HepG2 (cell line): Measurements from ENCODE around the gene SGCE. TPM values are rescaled to one million over a fixed set of nuclear protein-coding genes. Genes with fewer than 3 reads are reported as not detected.

Experiments used
- HNF4A ChIP-seq: sonication (generic); formaldehyde crosslinking; IDR thresholded peaks from 2 replicates; pipeline ENCODE4 v1.4.0; 2020; ENCODE audit warnings: missing genetic modification reagents
- MIER2 ChIP-seq: IDR thresholded peaks from 2 replicates; pipeline ENCODE4 v1.6.1; 2016; ENCODE audit warnings: missing biosample characterization, missing genetic modification reagents
- NFE2 ChIP-seq: sonication (generic); formaldehyde crosslinking; IDR thresholded peaks from 2 replicates; pipeline ENCODE4 v1.4.0; 2020; ENCODE audit warnings: missing genetic modification reagents
- NRL ChIP-seq: sonication (generic); formaldehyde crosslinking; IDR thresholded peaks from 2 replicates; pipeline ENCODE4 v1.5.0; 2020; ENCODE audit warnings: missing genetic modification reagents, mild to moderate bottlenecking, moderate library complexity, borderline replicate concordance
- POGZ ChIP-seq: sonication (generic); formaldehyde crosslinking; IDR thresholded peaks from 2 replicates; pipeline ENCODE4 v1.4.0; 2020; ENCODE audit warnings: mild to moderate bottlenecking, missing genetic modification reagents
- SAP130 ChIP-seq: IDR thresholded peaks from 2 replicates; pipeline ENCODE4 v1.6.1; 2016; ENCODE audit warnings: low read depth
- SSRP1 ChIP-seq: IDR thresholded peaks from 2 replicates; pipeline ENCODE4 v1.6.1; 2016; ENCODE audit warnings: control low read depth
- TBX2 ChIP-seq: sonication (generic); formaldehyde crosslinking; IDR thresholded peaks from 2 replicates; pipeline ENCODE4 v1.5.0; 2020; ENCODE audit warnings: missing genetic modification reagents, mild to moderate bottlenecking, borderline replicate concordance
- ZNF331 ChIP-seq: sonication (generic); formaldehyde crosslinking; IDR thresholded peaks from 2 replicates; pipeline ENCODE4 v1.4.0; 2020; ENCODE audit warnings: missing genetic modification reagents
- polyA plus RNA-seq, 8 experiments: library from polyadenylated mRNA; depleted of rRNA in 3 of 8; stranded (reverse) in 7 of 8; unstranded in 1 of 8; fragments of >200 nt; fragmentation: Illumina TruSeq in 4 of 8; extraction: Trizol in 4 of 8; gene quantifications; 2 replicates each; pipeline versions ENCODE4 v1.2.1 to v1.2.3, GENCODE V29; 2011 to 2016; ENCODE audit warnings: low read depth in 4 of 8, missing spikeins in 1 of 8, mixed read lengths in 1 of 8; ENCODE audit not compliant: insufficient read depth in 1 of 8
- total RNA-seq, 5 experiments: library from RNA; depleted of rRNA; stranded (reverse); fragments of >200 nt; fragmentation: Illumina TruSeq; extraction: Trizol; gene quantifications; 2 replicates each; pipeline ENCODE4 v1.2.3, GENCODE V29; 2016; ENCODE audit warnings: low read depth in 1 of 5
- TF ChIP-seq, protein P1 (sequence below): IDR thresholded peaks from 2 replicates; pipeline ENCODE4 v1.6.1; 2016; ENCODE audit warnings: low read depth, missing genetic modification reagents, missing compliant biosample characterization
- TF ChIP-seq, protein P2 (sequence below): sonication (generic); formaldehyde crosslinking; IDR thresholded peaks from 2 replicates; pipeline ENCODE4 v1.4.0; 2020; ENCODE audit warnings: missing genetic modification reagents
- TF ChIP-seq, protein P3 (sequence below): conservative IDR thresholded peaks from 2 replicates; pipeline ENCODE4 v1.6.1; 2018; ENCODE audit warnings: missing genetic modification reagents
- TF ChIP-seq, protein P4 (sequence below): IDR thresholded peaks from 2 replicates; pipeline ENCODE4 v1.6.1; 2016
- TF ChIP-seq, protein P5 (sequence below): sonication (generic); formaldehyde crosslinking; IDR thresholded peaks from 2 replicates; pipeline ENCODE4 v1.5.0; 2020; ENCODE audit warnings: mild to moderate bottlenecking, missing genetic modification reagents
- TF ChIP-seq, protein P6 (sequence below): sonication (generic); IDR thresholded peaks from 2 replicates; pipeline ENCODE4 v1.6.1; 2016; ENCODE audit warnings: low read depth, borderline replicate concordance
- TF ChIP-seq, protein P7 (sequence below): sonication (generic); formaldehyde crosslinking; IDR thresholded peaks from 2 replicates; pipeline ENCODE4 v1.8.0; 2022; ENCODE audit warnings: missing genetic modification reagents, low read depth, mild to moderate bottlenecking, borderline replicate concordance

The SGCE gene
- total and polyA plus RNA-seq, 2 of the 13 experiments (the other 11 are each of a cell fraction or from before 2014, with no cell fraction given), result 52.3 to 71.1 TPM

DNA sequence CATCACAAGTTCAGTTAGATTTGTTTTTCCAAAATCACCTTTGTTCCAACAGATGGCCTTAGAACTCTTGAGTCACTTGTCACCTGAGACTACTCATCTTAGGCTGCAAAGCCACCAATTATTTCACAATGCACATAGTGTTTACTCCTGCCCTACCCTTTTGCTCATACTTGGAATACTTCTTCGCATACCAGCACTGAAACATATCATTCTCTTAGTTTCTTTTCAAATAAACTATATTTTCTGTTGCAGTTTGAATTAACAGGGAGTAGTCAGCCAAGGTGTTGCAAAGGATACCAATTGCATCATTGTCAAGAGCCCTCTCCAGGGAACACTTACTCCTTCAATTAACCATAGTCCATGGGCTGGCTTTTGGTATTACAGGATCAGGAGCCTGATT is 75.3 kb downstream of the SGCE start (continued):
- TF ChIP-seq, protein P1, sequence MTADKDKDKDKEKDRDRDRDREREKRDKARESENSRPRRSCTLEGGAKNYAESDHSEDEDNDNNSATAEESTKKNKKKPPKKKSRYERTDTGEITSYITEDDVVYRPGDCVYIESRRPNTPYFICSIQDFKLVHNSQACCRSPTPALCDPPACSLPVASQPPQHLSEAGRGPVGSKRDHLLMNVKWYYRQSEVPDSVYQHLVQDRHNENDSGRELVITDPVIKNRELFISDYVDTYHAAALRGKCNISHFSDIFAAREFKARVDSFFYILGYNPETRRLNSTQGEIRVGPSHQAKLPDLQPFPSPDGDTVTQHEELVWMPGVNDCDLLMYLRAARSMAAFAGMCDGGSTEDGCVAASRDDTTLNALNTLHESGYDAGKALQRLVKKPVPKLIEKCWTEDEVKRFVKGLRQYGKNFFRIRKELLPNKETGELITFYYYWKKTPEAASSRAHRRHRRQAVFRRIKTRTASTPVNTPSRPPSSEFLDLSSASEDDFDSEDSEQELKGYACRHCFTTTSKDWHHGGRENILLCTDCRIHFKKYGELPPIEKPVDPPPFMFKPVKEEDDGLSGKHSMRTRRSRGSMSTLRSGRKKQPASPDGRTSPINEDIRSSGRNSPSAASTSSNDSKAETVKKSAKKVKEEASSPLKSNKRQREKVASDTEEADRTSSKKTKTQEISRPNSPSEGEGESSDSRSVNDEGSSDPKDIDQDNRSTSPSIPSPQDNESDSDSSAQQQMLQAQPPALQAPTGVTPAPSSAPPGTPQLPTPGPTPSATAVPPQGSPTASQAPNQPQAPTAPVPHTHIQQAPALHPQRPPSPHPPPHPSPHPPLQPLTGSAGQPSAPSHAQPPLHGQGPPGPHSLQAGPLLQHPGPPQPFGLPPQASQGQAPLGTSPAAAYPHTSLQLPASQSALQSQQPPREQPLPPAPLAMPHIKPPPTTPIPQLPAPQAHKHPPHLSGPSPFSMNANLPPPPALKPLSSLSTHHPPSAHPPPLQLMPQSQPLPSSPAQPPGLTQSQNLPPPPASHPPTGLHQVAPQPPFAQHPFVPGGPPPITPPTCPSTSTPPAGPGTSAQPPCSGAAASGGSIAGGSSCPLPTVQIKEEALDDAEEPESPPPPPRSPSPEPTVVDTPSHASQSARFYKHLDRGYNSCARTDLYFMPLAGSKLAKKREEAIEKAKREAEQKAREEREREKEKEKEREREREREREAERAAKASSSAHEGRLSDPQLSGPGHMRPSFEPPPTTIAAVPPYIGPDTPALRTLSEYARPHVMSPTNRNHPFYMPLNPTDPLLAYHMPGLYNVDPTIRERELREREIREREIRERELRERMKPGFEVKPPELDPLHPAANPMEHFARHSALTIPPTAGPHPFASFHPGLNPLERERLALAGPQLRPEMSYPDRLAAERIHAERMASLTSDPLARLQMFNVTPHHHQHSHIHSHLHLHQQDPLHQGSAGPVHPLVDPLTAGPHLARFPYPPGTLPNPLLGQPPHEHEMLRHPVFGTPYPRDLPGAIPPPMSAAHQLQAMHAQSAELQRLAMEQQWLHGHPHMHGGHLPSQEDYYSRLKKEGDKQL, result peak; percentile 72; the same call in 1 of the 2 replicates
- TF ChIP-seq TBX2 (CRISPR knock-in tag) (peak; percentile 77; the same call in 1 of the 2 replicates), SSRP1 (peak; percentile 88), ZNF331 (CRISPR knock-in tag) (peak; percentile 73; the same call in 1 of the 2 replicates), NFE2 (CRISPR knock-in tag) (no peak), HNF4A (CRISPR knock-in tag) (peak; percentile 84), POGZ (peak; percentile 74; the same call in 1 of the 2 replicates), NRL (no peak), MIER2 (0 out of 2 replicates have a peak, but pooled peaks have one; percentile 43), SAP130 (peak; percentile 70)
- TF ChIP-seq, protein P2, sequence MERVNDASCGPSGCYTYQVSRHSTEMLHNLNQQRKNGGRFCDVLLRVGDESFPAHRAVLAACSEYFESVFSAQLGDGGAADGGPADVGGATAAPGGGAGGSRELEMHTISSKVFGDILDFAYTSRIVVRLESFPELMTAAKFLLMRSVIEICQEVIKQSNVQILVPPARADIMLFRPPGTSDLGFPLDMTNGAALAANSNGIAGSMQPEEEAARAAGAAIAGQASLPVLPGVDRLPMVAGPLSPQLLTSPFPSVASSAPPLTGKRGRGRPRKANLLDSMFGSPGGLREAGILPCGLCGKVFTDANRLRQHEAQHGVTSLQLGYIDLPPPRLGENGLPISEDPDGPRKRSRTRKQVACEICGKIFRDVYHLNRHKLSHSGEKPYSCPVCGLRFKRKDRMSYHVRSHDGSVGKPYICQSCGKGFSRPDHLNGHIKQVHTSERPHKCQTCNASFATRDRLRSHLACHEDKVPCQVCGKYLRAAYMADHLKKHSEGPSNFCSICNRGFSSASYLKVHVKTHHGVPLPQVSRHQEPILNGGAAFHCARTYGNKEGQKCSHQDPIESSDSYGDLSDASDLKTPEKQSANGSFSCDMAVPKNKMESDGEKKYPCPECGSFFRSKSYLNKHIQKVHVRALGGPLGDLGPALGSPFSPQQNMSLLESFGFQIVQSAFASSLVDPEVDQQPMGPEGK (CRISPR knock-in tag), result peak; percentile 27; the same call in 1 of the 2 replicates
- TF ChIP-seq, protein P3, sequence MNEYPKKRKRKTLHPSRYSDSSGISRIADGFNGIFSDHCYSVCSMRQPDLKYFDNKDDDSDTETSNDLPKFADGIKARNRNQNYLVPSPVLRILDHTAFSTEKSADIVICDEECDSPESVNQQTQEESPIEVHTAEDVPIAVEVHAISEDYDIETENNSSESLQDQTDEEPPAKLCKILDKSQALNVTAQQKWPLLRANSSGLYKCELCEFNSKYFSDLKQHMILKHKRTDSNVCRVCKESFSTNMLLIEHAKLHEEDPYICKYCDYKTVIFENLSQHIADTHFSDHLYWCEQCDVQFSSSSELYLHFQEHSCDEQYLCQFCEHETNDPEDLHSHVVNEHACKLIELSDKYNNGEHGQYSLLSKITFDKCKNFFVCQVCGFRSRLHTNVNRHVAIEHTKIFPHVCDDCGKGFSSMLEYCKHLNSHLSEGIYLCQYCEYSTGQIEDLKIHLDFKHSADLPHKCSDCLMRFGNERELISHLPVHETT (CRISPR knock-in tag), result 0 out of 2 replicates have a peak, but pooled peaks have one; percentile 38
- TF ChIP-seq, protein P4, sequence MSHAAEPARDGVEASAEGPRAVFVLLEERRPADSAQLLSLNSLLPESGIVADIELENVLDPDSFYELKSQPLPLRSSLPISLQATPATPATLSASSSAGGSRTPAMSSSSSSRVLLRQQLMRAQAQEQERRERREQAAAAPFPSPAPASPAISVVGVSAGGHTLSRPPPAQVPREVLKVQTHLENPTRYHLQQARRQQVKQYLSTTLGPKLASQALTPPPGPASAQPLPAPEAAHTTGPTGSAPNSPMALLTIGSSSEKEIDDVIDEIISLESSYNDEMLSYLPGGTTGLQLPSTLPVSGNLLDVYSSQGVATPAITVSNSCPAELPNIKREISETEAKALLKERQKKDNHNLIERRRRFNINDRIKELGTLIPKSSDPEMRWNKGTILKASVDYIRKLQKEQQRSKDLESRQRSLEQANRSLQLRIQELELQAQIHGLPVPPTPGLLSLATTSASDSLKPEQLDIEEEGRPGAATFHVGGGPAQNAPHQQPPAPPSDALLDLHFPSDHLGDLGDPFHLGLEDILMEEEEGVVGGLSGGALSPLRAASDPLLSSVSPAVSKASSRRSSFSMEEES (CRISPR knock-in tag), result peak; percentile 91
- TF ChIP-seq, protein P5, sequence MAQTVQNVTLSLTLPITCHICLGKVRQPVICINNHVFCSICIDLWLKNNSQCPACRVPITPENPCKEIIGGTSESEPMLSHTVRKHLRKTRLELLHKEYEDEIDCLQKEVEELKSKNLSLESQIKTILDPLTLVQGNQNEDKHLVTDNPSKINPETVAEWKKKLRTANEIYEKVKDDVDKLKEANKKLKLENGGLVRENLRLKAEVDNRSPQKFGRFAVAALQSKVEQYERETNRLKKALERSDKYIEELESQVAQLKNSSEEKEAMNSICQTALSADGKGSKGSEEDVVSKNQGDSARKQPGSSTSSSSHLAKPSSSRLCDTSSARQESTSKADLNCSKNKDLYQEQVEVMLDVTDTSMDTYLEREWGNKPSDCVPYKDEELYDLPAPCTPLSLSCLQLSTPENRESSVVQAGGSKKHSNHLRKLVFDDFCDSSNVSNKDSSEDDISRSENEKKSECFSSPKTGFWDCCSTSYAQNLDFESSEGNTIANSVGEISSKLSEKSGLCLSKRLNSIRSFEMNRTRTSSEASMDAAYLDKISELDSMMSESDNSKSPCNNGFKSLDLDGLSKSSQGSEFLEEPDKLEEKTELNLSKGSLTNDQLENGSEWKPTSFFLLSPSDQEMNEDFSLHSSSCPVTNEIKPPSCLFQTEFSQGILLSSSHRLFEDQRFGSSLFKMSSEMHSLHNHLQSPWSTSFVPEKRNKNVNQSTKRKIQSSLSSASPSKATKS (CRISPR knock-in tag), result no peak
- TF ChIP-seq, protein P6, sequence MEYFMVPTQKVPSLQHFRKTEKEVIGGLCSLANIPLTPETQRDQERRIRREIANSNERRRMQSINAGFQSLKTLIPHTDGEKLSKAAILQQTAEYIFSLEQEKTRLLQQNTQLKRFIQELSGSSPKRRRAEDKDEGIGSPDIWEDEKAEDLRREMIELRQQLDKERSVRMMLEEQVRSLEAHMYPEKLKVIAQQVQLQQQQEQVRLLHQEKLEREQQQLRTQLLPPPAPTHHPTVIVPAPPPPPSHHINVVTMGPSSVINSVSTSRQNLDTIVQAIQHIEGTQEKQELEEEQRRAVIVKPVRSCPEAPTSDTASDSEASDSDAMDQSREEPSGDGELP, result peak; percentile 72; the same call in 1 of the 2 replicates
- TF ChIP-seq, protein P7, sequence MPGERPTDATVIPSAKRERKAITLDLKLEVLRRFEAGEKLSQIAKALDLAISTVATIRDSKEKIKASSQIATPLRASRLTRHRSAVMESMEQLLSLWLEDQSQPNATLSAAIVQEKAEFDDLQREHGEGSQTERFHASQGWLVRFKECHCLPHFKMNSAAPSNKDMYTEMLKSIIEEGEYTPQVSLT, result no peak
